Measurements from ENCODE around the gene SLC10A7.

The SLC10A7 gene

GRCh38 chr4:146329050-146329716 lies 192.6 kb downstream of the SLC10A7 start:
- no peaks in the 10 kb centered on the region for H3K9me3 Mint-ChIP-seq

GRCh38 chr4:146327859-146328650 lies 193.7 kb downstream of the SLC10A7 start:
- H3K27ac Mint-ChIP-seq = no peak overlapping the region
- ATAC-seq (replicated peaks) = no peak

More at GRCh38 chr4:146329050-146329716, 192.6 kb downstream of the SLC10A7 start:
- Mint-ChIP-seq H3K27ac (no peak overlapping the region), H3K36me3 (ENCODE audit: insufficient read depth) (no peaks in the 10 kb centered on the region), H3K4me3 (no peak overlapping the region), H3K27me3 (no peaks in the 10 kb centered on the region), H3K4me1 (ENCODE audit: low read depth in 2 of 2) (peaks cover 0 to 5% of the 10 kb centered on the region in 2 donors)
- DNase-seq (no peak), ATAC-seq (replicated peaks) (no peak)

DNA sequence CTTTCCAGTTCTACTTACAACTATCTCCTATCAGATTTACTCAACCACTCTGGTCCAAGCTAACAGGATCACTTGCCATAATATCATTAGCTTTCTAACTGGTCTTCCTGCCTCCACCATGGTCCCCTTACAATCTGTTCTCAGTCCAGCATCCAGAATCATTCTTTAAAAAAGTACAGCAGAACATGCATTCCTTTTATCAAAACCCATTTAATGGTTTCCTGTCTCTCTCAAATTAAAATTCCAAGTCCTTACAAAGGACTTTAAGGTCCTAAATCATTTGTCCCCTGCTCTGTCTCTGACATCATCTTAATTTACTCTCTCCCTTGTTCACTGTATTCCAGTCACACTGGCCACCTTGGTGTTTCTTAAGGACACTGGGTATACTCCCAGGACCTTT lies 202.8 kb downstream of the SLC10A7 start:
- Mint-ChIP-seq H3K9me3 (no peaks in the 10 kb centered on the region), H3K4me1 (ENCODE audit: low read depth in 2 of 2) (no peaks in the 10 kb centered on the region), H3K4me3 (no peak overlapping the region), H3K36me3 (ENCODE audit: insufficient read depth) (no peaks in the 10 kb centered on the region), H3K27me3 (no peaks in the 10 kb centered on the region), H3K27ac (no peak overlapping the region)
- no peak for ATAC-seq (replicated peaks)
- no peak for DNase-seq

More at GRCh38 chr4:146327859-146328650, 193.7 kb downstream of the SLC10A7 start:
- Mint-ChIP-seq H3K4me1 (ENCODE audit: low read depth in 2 of 2) (peaks cover 0 to 5% of the 10 kb centered on the region in 2 donors), H3K27me3 (no peaks in the 10 kb centered on the region), H3K4me3 (no peak overlapping the region), H3K36me3 (ENCODE audit: insufficient read depth) (no peaks in the 10 kb centered on the region), H3K9me3 (no peaks in the 10 kb centered on the region)
- DNase-seq = no peak

- Mint-ChIP-seq H3K9me3 (no peaks in the 10 kb centered on the region), H3K27ac (no peak overlapping the region), H3K4me1 (ENCODE audit: low read depth in 2 of 2) (no peaks in the 10 kb centered on the region), H3K27me3 (no peaks in the 10 kb centered on the region), H3K4me3 (no peak overlapping the region), H3K36me3 (ENCODE audit: insufficient read depth) (no peaks in the 10 kb centered on the region)
- ATAC-seq (replicated peaks) (no peak), DNase-seq (no peak)
These were observed 204.0 kb downstream of the SLC10A7 start for GRCh38 chr4:146317783-146318182.

DNA sequence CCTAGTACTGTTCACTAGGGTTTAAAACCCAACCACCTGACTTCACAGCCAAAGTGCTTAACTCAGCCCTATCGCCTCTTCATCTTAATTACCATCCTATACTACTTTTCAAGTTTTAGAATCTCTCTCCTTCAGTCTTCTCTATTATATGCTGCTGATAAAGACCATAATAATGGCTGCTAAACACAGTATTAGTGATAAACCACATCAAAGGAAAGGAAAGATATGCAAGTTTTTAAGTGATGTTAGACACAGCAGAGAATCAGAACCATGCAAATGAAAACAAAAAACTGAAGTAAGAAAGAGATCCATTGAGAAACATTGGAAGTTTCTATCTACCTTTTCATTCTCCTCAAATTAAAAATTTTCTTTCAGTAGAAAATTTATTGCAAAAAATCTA lies 206.6 kb downstream of the SLC10A7 start:
- H3K4me3 Mint-ChIP-seq = no peak overlapping the region
- H3K27ac Mint-ChIP-seq = no peak overlapping the region
- DNase-seq = no peak
- H3K4me1 Mint-ChIP-seq (ENCODE audit: low read depth in 2 of 2) = peaks cover 0 to 8% of the 10 kb centered on the region in 2 donors
- H3K27me3 Mint-ChIP-seq = no peaks in the 10 kb centered on the region
- H3K36me3 Mint-ChIP-seq (ENCODE audit: insufficient read depth) = no peaks in the 10 kb centered on the region
- no peak for ATAC-seq (replicated peaks)
- no peaks in the 10 kb centered on the region for H3K9me3 Mint-ChIP-seq

- Mint-ChIP-seq H3K27me3 (no peaks in the 10 kb centered on the region), H3K36me3 (ENCODE audit: insufficient read depth) (no peaks in the 10 kb centered on the region), H3K4me1 (ENCODE audit: low read depth in 2 of 2) (peaks cover 3 to 8% of the 10 kb centered on the region in 2 donors), H3K27ac (peak overlapping the region in 1 of 2 donors; percentile 44), H3K9me3 (no peaks in the 10 kb centered on the region), H3K4me3 (no peak overlapping the region)
- DNase-seq (no peak), ATAC-seq (replicated peaks) (no peak)
These were observed 210.3 kb downstream of the SLC10A7 start for GRCh38 chr4:146311238-146311970.

GRCh38 chr4:146310319-146311021 lies 211.3 kb downstream of the SLC10A7 start:
- Mint-ChIP-seq H3K4me1 (ENCODE audit: low read depth in 2 of 2) (peaks cover 3 to 8% of the 10 kb centered on the region in 2 donors), H3K27ac (no peak overlapping the region), H3K9me3 (no peaks in the 10 kb centered on the region), H3K4me3 (no peak overlapping the region), H3K36me3 (ENCODE audit: insufficient read depth) (no peaks in the 10 kb centered on the region), H3K27me3 (no peaks in the 10 kb centered on the region)
- ATAC-seq (replicated peaks) = no peak
- DNase-seq = no peak

DNA sequence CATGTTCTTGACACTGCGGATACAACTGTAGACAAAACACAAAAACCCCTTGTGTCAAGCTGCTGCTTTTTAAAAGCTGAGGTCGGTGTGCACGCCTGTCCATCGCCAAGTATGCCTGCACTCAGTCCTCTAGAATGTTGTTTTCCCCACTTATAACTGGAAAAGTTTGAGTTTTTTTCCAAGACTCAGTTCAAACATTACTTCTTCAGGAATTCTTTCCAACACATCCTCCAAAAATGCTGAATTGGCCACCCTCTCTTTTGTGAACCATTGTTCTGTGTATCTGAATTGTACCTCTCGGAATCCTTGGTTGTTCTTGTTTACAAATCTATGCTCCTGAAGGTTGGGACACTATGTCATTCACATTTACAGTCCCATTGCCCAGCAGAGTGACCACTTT lies 212.8 kb downstream of the SLC10A7 start:
- H3K9me3 Mint-ChIP-seq = no peaks in the 10 kb centered on the region
- DNase-seq (no peak), ATAC-seq (replicated peaks) (no peak)
- no peaks in the 10 kb centered on the region for H3K27me3 Mint-ChIP-seq
- no peaks in the 10 kb centered on the region for H3K36me3 Mint-ChIP-seq (ENCODE audit: insufficient read depth)
- no peak overlapping the region for H3K27ac Mint-ChIP-seq
- H3K4me1 Mint-ChIP-seq (ENCODE audit: low read depth in 2 of 2) = peaks cover 3 to 8% of the 10 kb centered on the region in 2 donors
- no peak overlapping the region for H3K4me3 Mint-ChIP-seq

DNA sequence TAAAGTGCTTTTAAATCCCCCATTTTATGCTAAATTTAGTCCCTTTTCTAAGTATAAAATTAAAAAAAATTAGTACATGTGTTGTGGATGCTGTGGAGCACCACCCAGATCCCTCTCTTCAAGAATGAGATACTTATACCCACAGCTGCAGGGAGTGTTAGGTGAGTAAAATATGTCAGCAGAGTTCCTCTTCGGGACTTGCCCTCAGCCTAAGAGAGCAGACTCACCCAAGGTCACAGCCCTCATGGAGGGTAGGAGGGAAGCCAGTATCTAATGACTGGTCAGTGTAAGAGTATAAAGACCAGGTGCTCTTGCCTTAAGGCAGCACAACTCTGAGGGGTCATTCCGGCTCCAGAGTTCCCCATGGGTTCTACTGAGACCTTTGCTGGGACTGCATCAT lies 218.9 kb downstream of the SLC10A7 start:
- DNase-seq (no peak), ATAC-seq (replicated peaks) (no peak)
- H3K9me3 Mint-ChIP-seq = no peaks in the 10 kb centered on the region
- no peak overlapping the region for H3K4me3 Mint-ChIP-seq
- peaks cover 0 to 4% of the 10 kb centered on the region in 2 donors for H3K4me1 Mint-ChIP-seq (ENCODE audit: low read depth in 2 of 2)
- no peak overlapping the region for H3K27ac Mint-ChIP-seq
- H3K36me3 Mint-ChIP-seq (ENCODE audit: insufficient read depth) = no peaks in the 10 kb centered on the region
- no peaks in the 10 kb centered on the region for H3K27me3 Mint-ChIP-seq

GRCh38 chr4:146299607-146300006 lies 222.1 kb downstream of the SLC10A7 start:
- H3K4me3 Mint-ChIP-seq = no peak overlapping the region
- no peaks in the 10 kb centered on the region for H3K36me3 Mint-ChIP-seq (ENCODE audit: insufficient read depth)
- no peak for DNase-seq
- H3K27ac Mint-ChIP-seq = no peak overlapping the region
- H3K4me1 Mint-ChIP-seq (ENCODE audit: low read depth in 2 of 2) = peaks cover 0 to 4% of the 10 kb centered on the region in 2 donors
- no peaks in the 10 kb centered on the region for H3K9me3 Mint-ChIP-seq
- no peak for ATAC-seq (replicated peaks)
- H3K27me3 Mint-ChIP-seq = no peaks in the 10 kb centered on the region

- no peak for ATAC-seq (replicated peaks)
- no peaks in the 10 kb centered on the region for H3K36me3 Mint-ChIP-seq (ENCODE audit: insufficient read depth)
- no peak overlapping the region for H3K4me3 Mint-ChIP-seq
- no peaks in the 10 kb centered on the region for H3K9me3 Mint-ChIP-seq
- no peaks in the 10 kb centered on the region for H3K4me1 Mint-ChIP-seq (ENCODE audit: low read depth in 2 of 2)
- no peak for DNase-seq
- no peak overlapping the region for H3K27ac Mint-ChIP-seq
- H3K27me3 Mint-ChIP-seq = no peaks in the 10 kb centered on the region
These were observed 227.0 kb downstream of the SLC10A7 start for GRCh38 chr4:146294776-146295175.

- Mint-ChIP-seq H3K27ac (no peak overlapping the region), H3K36me3 (ENCODE audit: insufficient read depth) (no peaks in the 10 kb centered on the region), H3K27me3 (no peaks in the 10 kb centered on the region), H3K4me1 (ENCODE audit: low read depth in 2 of 2) (no peaks in the 10 kb centered on the region), H3K9me3 (no peaks in the 10 kb centered on the region), H3K4me3 (no peak overlapping the region)
- no peak for DNase-seq
- no peak for ATAC-seq (replicated peaks)
These were observed 229.2 kb downstream of the SLC10A7 start for GRCh38 chr4:146292508-146292907.

- no peaks in the 10 kb centered on the region for H3K27me3 Mint-ChIP-seq
- H3K4me3 Mint-ChIP-seq = no peak overlapping the region
- H3K36me3 Mint-ChIP-seq (ENCODE audit: insufficient read depth) = no peaks in the 10 kb centered on the region
- ATAC-seq (replicated peaks) (no peak), DNase-seq (no peak)
- H3K4me1 Mint-ChIP-seq (ENCODE audit: low read depth in 2 of 2) = no peaks in the 10 kb centered on the region
- no peaks in the 10 kb centered on the region for H3K9me3 Mint-ChIP-seq
- H3K27ac Mint-ChIP-seq = no peak overlapping the region
These were observed 230.4 kb downstream of the SLC10A7 start for GRCh38 chr4:146291313-146291712.

All from effector memory CD8-positive, alpha-beta T cell (primary cell).